Panc1 (cell line): Measurements from ENCODE around the gene TMEM132C. TPM values are rescaled to one million over a fixed set of nuclear protein-coding genes. Genes with fewer than 3 reads are reported as not detected.

Source experiments
- ATAC-seq: fragments of 200-7000 bp; cut with Tn5 transposase; 2 replicates; pipeline ENCODE4 v1.9.1; 2020; ENCODE audit warnings: mild to moderate bottlenecking, moderate library complexity
- BruUV-seq: library from RNA; stranded (reverse); fragments of 400-500 nt; replicated peaks from 2 replicates; lab custom pipeline; 2021; lab: Mats Ljungman, UMichigan
- CTCF ChIA-PET: fragments of 300-600 bp; sonication (Branson Sonifier 250); formaldehyde crosslinking; loops from one replicate; lab custom pipeline; 2022; ENCODE audit warnings: antibody characterized with exemption; lab: Charles Lee
- POLR2A ChIA-PET: fragments of 300-600 bp; sonication (Branson Sonifier 250); formaldehyde crosslinking; loops from one replicate; lab custom pipeline; 2022; ENCODE audit warnings: antibody characterized with exemption; lab: Charles Lee
- DNase-seq: peaks from one replicate; pipeline ENCODE4 v3.0.0-alpha.2; 2010; ENCODE audit warnings: low read depth, low spot score
- H3K27ac ChIP-seq: 2 replicates; pipeline ENCODE4 v1.5.1; 2011; ENCODE audit warnings: mild to moderate bottlenecking, low read length, inconsistent platforms
- H3K27me3 ChIP-seq: fragments of 200-500 bp; sonication (Bioruptor generic); 2 replicates; pipeline ENCODE4 v1.6.0; 2014; ENCODE audit warnings: low read length, inconsistent platforms; ENCODE audit not compliant: control insufficient read depth, insufficient read depth
- H3K36me3 ChIP-seq: fragments of 200-500 bp; sonication (Bioruptor generic); 2 replicates; pipeline ENCODE4 v1.5.1; 2014; ENCODE audit warnings: inconsistent platforms, mild to moderate bottlenecking, low read length, moderate library complexity; ENCODE audit not compliant: control insufficient read depth, insufficient read depth
- H3K4me1 ChIP-seq: 2 replicates; pipeline ENCODE4 v1.5.1; 2011; ENCODE audit warnings: inconsistent platforms, mild to moderate bottlenecking, low read length, moderate library complexity; ENCODE audit not compliant: control insufficient read depth, insufficient read depth
- H3K4me3 ChIP-seq, 2 experiments: 2 replicates each; pipeline ENCODE4 v1.5.1; 2011 to 2012; ENCODE audit warnings: low read depth in 2 of 2, low read length in 2 of 2, mild to moderate bottlenecking in 2 of 2, inconsistent platforms in 1 of 2, moderate library complexity in 1 of 2
- H3K9me3 ChIP-seq: fragments of 200-500 bp; sonication (Bioruptor generic); 2 replicates; pipeline ENCODE4 v1.5.1; 2014; ENCODE audit warnings: low read depth, mild to moderate bottlenecking, inconsistent platforms, low read length, moderate library complexity; ENCODE audit not compliant: control insufficient read depth, insufficient read depth
- CTCF ChIP-seq: fragments of 450-650 bp; IDR thresholded peaks from 2 replicates; pipeline ENCODE4 v1.5.1; 2017; ENCODE audit warnings: mild to moderate bottlenecking
- POLR2AphosphoS5 ChIP-seq: IDR thresholded peaks from 2 replicates; pipeline ENCODE4 v1.6.1; 2012; ENCODE audit warnings: mild to moderate bottlenecking, low read depth, low read length, moderate library complexity
- REST ChIP-seq, 2 experiments: IDR thresholded peaks; 2 replicates each; pipeline ENCODE4 v1.6.1; 2011 to 2012; ENCODE audit warnings: low read depth in 2 of 2, control low read depth in 1 of 2, low read length in 1 of 2, mild to moderate bottlenecking in 1 of 2, moderate library complexity in 1 of 2; ENCODE audit not compliant: insufficient read depth in 1 of 2
- SIN3A ChIP-seq: IDR thresholded peaks from 2 replicates; pipeline ENCODE4 v1.6.1; 2012; ENCODE audit warnings: low read depth, mild to moderate bottlenecking, low read length, moderate library complexity, borderline replicate concordance; ENCODE audit not compliant: insufficient read depth
- TCF7L2 ChIP-seq: IDR thresholded peaks from 2 replicates; pipeline ENCODE4 v1.6.1; 2011; ENCODE audit warnings: mild to moderate bottlenecking, low read depth, low read length, inconsistent platforms
- in situ Hi-C: cut with HindIII; loops from 2 replicates; pipeline ENCODE4 v1.10.0; 2016; ENCODE audit warnings: low sequenced_read_pairs, low pct_unique_long_range_greater_than_20kb
- intact Hi-C: fragments of 100-400 bp; cut with micrococcal nuclease; formaldehyde crosslinking; loops from one replicate; pipeline ENCODE4 v1.10.0; 2022; ENCODE audit not compliant: unreplicated experiment
- total RNA-seq: library from RNA; stranded (reverse); gene quantifications from one replicate; pipeline ENCODE4 v1.2.1, GENCODE V29; 2021; ENCODE audit not compliant: unreplicated experiment

Gene TMEM132C
- total RNA-seq, 1 experiment from 2014 or later, result not detected

GRCh38 chr12:128524439-128524838 is 257.5 kb downstream of the TMEM132C start:
- in situ Hi-C loops (no loop called here), intact Hi-C loops (no loop called here)
- BruUV-seq, result no TSS peak
- no peaks in the 10 kb centered on the region for H3K27me3 ChIP-seq
- no peaks in the 10 kb centered on the region for H3K9me3 ChIP-seq
- H3K4me3 ChIP-seq, result no peak overlapping the region
- no peak for TF ChIP-seq REST (IDR thresholded peaks at IDR 0.05; ENCODE audit: insufficient read depth in 1 of 2, low read depth in 2 of 2, low read length in 1 of 2)
- DNase-seq (no peak), ATAC-seq (no peak)
- POLR2A ChIA-PET, result no interaction called here
- no peaks in the 10 kb centered on the region for H3K4me1 ChIP-seq
- CTCF ChIA-PET, result no interaction called here
- H3K27ac ChIP-seq, result no peak overlapping the region
- H3K36me3 ChIP-seq, result no peaks in the 10 kb centered on the region

- TF ChIP-seq REST (IDR thresholded peaks at IDR 0.05; ENCODE audit: insufficient read depth in 1 of 2, low read depth in 2 of 2, low read length in 1 of 2) (no peak), CTCF (no peak), SIN3A (no peak), TCF7L2 (no peak), POLR2AphosphoS5 (no peak)
- Histone ChIP-seq H3K4me3 (no peak overlapping the region), H3K27ac (no peak overlapping the region), H3K9me3 (no peaks in the 10 kb centered on the region), H3K27me3 (no peaks in the 10 kb centered on the region), H3K4me1 (no peaks in the 10 kb centered on the region), H3K36me3 (no peaks in the 10 kb centered on the region)
- ATAC-seq, result no peak
- in situ Hi-C loops (no loop called here), intact Hi-C loops (no loop called here)
- CTCF ChIA-PET, result no interaction called here
- BruUV-seq, result no TSS peak
- no peak for DNase-seq
- POLR2A ChIA-PET, result no interaction called here
Observed at GRCh38 chr12:128531170-128531569, 264.2 kb downstream of the TMEM132C start.
